Testis (tissue), 2 donors: Measurements from ENCODE around the gene POC1B.

Experiments
- POLR2A ChIP-seq: fragments of 450-650 bp; IDR thresholded peaks from one replicate; pipeline ENCODE4 v1.6.1; 2017; ENCODE audit warnings: antibody characterized with exemption, mild to moderate bottlenecking, moderate library complexity
- TF ChIP-seq, protein P1 (sequence below), 3 experiments: fragments of 450-650 bp in 2 of 3; fragments of 200-600 bp in 1 of 3; sonication (generic) in 1 of 3; IDR thresholded peaks; one replicate each; pipeline ENCODE4 v1.5.1; 2016 to 2019; ENCODE audit warnings: antibody characterized with exemption in 3 of 3, mild to moderate bottlenecking in 2 of 3, moderate library complexity in 1 of 3

DNA sequence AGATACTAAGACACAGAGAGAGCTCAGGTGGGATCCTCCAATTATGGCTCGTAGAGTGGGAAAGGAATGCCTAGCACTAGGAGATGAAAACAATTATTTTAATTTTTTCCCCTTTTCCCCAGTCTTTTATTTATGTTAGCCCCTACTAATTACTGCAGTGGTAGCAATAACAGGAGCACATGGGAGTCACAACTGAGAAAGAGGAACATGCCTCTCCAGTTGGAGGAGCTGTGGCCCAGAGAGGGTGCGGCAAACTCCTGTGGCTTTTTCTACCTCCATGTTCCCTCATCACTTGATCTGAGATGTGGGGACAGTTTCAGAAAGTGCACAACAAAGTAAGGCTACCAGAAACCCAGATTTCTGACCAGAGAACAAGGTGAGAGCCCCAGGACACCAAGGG is 25.9 kb upstream of the POC1B start:
- TF ChIP-seq POLR2A = no peak
- TF ChIP-seq, protein P1, sequence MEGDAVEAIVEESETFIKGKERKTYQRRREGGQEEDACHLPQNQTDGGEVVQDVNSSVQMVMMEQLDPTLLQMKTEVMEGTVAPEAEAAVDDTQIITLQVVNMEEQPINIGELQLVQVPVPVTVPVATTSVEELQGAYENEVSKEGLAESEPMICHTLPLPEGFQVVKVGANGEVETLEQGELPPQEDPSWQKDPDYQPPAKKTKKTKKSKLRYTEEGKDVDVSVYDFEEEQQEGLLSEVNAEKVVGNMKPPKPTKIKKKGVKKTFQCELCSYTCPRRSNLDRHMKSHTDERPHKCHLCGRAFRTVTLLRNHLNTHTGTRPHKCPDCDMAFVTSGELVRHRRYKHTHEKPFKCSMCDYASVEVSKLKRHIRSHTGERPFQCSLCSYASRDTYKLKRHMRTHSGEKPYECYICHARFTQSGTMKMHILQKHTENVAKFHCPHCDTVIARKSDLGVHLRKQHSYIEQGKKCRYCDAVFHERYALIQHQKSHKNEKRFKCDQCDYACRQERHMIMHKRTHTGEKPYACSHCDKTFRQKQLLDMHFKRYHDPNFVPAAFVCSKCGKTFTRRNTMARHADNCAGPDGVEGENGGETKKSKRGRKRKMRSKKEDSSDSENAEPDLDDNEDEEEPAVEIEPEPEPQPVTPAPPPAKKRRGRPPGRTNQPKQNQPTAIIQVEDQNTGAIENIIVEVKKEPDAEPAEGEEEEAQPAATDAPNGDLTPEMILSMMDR (IDR thresholded peaks at IDR 0.05) = no peak
